Measurements from ENCODE around the gene SRRM3.

- TF ChIP-seq CTCF (IDR thresholded peaks at IDR 0.05) (no peak), EZH2phosphoT487 (IDR thresholded peaks at IDR 0.05) (no peak), EZH2 (IDR thresholded peaks at IDR 0.05) (no peak)
Observed at GRCh38 chr7:76315364-76315763, 113.7 kb downstream of the SRRM3 start.
